ENCODE measurements around the gene REX1BD.
A peak's percentile ranks its signal among the peaks of the same experiment; 100 is the strongest.

The REX1BD gene

GRCh38 chr19:18636183-18636968 is 47.8 kb downstream of the REX1BD start:
- H3K27ac Mint-ChIP-seq: peak overlapping the region; percentile 97
- H3K9me3 Mint-ChIP-seq: no peaks in the 10 kb centered on the region
- H3K36me3 Mint-ChIP-seq (ENCODE audit: low read depth): no peaks in the 10 kb centered on the region
- H3K27me3 Mint-ChIP-seq (ENCODE audit: low read depth): peaks cover 7% of the 10 kb centered on the region
- H3K4me1 Mint-ChIP-seq (ENCODE audit: low read depth): peaks cover 27% of the 10 kb centered on the region
- H3K4me3 Mint-ChIP-seq: peak overlapping the region; percentile 95

DNA sequence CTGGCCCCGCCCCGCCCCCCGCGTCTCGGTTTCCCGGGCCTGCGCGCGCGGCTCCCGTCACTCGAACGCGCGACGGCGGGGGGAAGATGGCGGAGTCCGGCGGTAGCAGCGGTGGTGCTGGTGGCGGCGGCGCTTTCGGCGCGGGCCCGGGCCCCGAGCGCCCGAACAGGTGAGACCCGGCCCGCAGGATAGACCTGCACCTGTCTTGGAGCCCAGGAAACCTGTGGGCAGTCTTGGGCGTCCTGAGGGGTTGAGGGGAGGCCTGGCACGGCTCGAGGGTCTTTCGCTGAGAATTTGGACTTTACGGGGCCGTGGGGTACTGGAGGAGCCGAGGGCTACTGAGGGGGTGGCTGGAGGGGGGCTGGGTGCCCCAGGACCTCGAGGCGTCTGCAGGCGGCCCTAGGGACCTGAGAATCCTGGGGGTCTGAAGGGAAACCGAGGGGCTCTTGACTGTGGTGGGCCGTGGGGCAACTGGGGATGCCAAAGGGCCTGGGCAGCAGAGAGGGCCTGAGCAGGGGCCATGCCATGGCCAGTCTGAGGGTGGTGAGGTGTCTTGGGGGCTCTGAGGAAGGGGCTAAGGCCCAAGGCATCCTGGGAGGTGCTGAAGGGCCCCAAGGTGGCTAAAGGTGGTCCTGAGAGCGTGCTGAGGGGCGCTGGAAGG is 48.5 kb downstream of the REX1BD start, which contains the start of gene KLHL26:
KLHL26 (plus strand) TSS at position 60 of the 661 bp plus-strand sequence; CDS start at position 87, 27 bp downstream.
- H3K9me3 Mint-ChIP-seq: no peaks in the 10 kb centered on the region
- H3K4me3 Mint-ChIP-seq: peak within 1 kb of the TSS; percentile 95
- H3K4me1 Mint-ChIP-seq (ENCODE audit: low read depth): peaks cover 27% of the 10 kb centered on the region
- H3K27me3 Mint-ChIP-seq (ENCODE audit: low read depth): peaks cover 7% of the 10 kb centered on the region
- H3K27ac Mint-ChIP-seq: peak within 1 kb of the TSS; percentile 97
- no peaks in the 10 kb centered on the region for H3K36me3 Mint-ChIP-seq (ENCODE audit: low read depth)

DNA sequence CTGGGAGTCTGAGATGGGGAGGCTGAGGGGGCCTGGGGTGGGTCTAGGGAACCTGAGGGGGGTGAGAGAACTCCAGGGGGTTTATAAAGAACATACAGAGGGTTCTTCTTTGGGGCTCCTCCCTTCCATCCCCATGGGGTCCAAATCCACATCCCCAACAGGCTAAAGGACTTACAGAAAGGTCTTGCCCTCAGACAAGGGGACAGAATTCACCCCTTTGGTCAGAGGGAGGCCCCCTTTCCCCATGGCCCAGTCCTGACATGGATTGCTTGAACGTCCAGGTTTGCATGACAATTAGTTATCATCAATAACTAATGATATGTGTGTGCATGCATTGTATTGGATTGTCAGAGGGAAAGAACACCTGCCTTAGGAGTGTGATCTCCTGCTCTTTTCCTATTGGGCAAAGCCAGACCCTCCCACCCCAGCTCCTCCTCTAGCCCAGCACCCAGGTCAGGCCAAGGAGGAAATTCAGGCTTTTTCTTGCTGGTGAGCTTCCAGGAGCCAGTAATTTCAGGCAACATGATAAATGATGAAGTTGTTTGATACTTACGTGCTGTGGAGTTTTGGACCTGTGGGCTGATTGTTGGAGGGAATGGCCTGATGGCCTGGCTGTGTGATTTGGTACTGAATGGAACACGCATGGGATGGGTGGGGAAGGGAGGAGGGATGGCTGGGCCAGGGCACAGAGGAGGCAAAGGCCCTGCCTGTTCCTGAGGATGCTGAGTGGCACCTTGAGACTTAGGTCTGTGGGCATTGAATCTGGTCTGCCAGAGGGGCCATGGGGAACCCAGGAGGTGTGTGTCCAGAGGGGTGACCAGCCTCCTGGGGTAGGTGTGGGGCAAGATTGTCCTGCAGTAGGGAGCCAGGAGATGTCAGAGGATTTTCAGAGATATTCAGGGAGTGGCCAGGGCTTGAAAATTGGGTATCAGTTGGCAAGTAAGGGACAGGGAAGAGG is 49.4 kb downstream of the REX1BD start:
- H3K4me1 Mint-ChIP-seq (ENCODE audit: low read depth): peaks cover 27% of the 10 kb centered on the region
- no peaks in the 10 kb centered on the region for H3K9me3 Mint-ChIP-seq
- peak overlapping the region; percentile 95 for H3K4me3 Mint-ChIP-seq

GRCh38 chr19:18639706-18640243 is 51.2 kb downstream of the REX1BD start:
- H3K36me3 Mint-ChIP-seq (ENCODE audit: low read depth): peaks cover 3% of the 10 kb centered on the region
- H3K4me3 Mint-ChIP-seq: no peak overlapping the region
- H3K4me1 Mint-ChIP-seq (ENCODE audit: low read depth): peaks cover 26% of the 10 kb centered on the region
- H3K9me3 Mint-ChIP-seq: no peaks in the 10 kb centered on the region
- no peak overlapping the region for H3K27ac Mint-ChIP-seq
- peaks cover 3% of the 10 kb centered on the region for H3K27me3 Mint-ChIP-seq (ENCODE audit: low read depth)

More for the DNA sequence above, 49.4 kb downstream of the REX1BD start:
- no peaks in the 10 kb centered on the region for H3K36me3 Mint-ChIP-seq (ENCODE audit: low read depth)
- peak overlapping the region; percentile 73 for H3K27ac Mint-ChIP-seq
- peaks cover 7% of the 10 kb centered on the region for H3K27me3 Mint-ChIP-seq (ENCODE audit: low read depth)
